Measurements from ENCODE around the gene CDCA8.

- TF ChIP-seq CTCF (IDR thresholded peaks at IDR 0.05) (no peak), EP300 (IDR thresholded peaks at IDR 0.05) (no peak), POLR2A (IDR thresholded peaks at IDR 0.05) (no peak), POLR2AphosphoS5 (IDR thresholded peaks at IDR 0.05) (no peak)
Measured at GRCh38 chr1:37753473-37754321, 61.4 kb downstream of the CDCA8 start.

Data from stomach (tissue), 4 donors.